HG03442 (cell line): ENCODE measurements around the gene PCP2.
A peak's percentile ranks its signal among the peaks of the same experiment; 100 is the strongest.

ENCODE experiments used
- ATAC-seq: cut with Tn5 transposase; IDR thresholded peaks from one replicate; pipeline ENCODE4 v1.9.1; 2021; ENCODE audit warnings: mild to moderate bottlenecking, moderate library complexity; ENCODE audit not compliant: unreplicated experiment

Gene PCP2

DNA sequence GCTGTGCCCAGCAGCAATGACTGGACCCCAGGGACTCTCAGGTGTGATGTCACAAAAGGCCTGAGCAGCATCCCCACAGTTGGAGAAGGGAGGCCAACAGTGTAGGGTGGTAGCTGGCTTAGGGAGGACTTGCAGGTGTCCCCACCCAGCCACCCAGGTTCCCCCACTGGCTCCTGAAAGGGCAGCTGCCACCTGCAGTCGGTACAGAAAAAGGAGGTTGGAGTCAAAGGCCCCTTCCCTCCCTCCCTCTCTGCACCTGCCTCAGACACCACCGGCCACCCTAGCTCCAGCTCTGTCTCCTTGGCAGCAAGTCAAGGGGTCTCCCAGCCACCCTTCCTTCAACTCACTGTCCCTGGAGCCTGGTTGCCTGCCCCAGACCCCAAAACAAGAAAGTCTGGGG is at the start of gene PCP2:
Gene PCP2, minus strand, starts transcription at position 22 of the 400 bp plus-strand sequence. CDS start 262 bp downstream, outside the sequence.
- ATAC-seq: no peak

DNA sequence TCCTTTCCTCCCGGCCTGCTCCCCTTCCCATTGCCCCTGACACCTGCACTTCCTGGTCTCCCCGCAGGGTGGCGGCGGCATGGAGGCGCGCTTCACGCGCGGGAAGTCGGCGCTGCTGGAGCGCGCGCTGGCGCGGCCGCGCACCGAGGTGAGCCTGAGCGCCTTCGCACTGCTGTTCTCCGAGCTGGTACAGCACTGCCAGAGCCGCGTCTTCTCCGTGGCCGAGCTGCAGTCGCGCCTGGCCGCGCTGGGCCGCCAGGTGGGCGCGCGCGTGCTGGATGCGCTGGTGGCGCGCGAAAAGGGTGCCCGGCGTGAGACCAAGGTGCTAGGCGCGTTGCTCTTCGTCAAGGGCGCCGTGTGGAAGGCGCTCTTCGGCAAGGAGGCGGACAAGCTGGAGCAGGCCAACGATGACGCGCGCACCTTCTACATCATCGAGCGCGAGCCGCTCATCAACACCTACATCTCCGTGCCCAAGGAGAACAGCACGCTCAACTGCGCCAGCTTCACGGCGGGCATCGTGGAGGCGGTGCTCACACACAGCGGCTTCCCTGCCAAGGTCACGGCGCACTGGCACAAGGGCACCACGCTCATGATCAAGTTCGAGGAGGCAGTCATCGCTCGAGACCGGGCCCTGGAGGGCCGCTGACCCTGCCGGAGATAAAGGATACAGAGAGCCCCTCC is 48.8 kb upstream of the PCP2 start:
- no peak for ATAC-seq

DNA sequence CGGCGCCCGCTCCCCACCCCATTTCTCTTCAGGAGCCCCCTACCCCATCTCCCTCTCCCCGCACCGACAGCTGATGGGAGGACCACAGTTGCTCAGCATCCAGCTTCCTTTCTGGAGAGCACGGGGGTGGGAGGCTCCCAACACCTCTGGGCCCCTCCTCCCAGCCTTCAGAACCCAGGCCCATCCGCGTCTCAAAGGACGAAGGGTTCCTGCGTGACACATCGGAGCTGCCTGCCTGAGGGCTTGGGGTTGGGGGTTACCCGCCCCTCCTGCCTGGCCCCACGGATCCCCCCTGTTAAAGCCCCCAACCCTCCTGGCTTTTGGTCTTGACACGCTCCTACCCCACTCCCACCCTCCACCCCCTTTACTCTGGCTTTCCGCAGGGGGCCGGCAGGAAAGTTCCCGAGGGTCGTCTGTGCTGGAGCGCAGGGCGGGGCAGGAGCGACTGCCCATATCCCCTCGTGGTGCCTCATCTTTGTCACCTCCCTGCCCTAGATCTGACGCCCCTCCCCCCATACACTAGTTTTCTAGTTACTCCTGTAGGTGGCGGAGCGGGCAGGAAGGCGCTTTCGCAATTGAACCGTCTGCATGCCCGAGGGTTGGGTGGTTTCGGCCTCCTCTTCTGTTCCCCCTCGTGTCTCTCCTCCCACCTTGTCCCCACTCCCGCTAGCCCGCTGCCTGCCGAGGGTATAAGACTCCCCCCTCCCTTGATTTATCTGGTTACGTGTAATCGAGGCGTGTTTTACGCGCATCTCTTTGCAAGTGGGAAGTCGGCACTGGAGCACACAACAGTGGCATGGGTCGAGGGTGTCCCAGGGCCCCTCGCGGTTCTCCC is 48.0 kb upstream of the PCP2 start:
- ATAC-seq: no peak

DNA sequence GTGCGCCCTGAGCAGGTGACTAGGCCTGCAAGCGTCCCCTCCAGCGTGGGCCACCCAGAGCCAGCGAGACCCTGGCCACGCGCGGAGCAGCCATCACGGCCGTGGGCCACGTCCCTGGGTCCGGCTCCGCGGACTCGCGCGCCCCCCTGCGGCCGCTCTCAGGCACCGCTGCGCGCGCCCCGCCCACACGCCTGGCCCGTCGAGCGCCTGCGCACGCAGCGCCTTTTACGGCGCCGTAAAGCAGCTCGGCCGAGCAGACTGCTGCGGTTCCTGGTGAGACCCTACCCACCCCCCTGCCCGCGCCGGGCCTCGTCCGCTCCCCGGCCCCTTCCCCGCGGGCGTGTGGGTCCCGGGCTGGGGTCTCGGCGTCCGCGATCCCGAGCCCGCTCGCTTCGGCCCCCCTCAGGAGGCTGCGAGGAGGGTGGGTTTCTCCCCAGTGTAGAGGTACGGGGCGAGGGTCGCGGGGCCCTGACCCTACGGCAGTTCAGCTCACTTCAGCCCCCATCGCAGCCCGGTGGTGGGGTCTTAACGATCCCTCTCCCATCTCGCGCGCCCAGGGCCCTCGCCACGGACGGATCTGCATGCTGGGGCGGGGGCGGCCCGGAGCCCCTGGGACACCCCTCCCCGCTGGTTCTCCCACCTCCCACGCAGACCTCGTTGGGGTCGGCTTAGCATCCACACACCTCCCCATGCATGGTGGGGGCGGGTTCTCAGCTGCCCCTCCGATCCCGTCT is 47.3 kb upstream of the PCP2 start, which contains the start of gene TRAPPC5:
Gene TRAPPC5, plus strand, starts transcription at position 228 of the 734 bp plus-strand sequence. CDS start 1,421 bp downstream, outside the sequence.
- ATAC-seq: peak; percentile 67

DNA sequence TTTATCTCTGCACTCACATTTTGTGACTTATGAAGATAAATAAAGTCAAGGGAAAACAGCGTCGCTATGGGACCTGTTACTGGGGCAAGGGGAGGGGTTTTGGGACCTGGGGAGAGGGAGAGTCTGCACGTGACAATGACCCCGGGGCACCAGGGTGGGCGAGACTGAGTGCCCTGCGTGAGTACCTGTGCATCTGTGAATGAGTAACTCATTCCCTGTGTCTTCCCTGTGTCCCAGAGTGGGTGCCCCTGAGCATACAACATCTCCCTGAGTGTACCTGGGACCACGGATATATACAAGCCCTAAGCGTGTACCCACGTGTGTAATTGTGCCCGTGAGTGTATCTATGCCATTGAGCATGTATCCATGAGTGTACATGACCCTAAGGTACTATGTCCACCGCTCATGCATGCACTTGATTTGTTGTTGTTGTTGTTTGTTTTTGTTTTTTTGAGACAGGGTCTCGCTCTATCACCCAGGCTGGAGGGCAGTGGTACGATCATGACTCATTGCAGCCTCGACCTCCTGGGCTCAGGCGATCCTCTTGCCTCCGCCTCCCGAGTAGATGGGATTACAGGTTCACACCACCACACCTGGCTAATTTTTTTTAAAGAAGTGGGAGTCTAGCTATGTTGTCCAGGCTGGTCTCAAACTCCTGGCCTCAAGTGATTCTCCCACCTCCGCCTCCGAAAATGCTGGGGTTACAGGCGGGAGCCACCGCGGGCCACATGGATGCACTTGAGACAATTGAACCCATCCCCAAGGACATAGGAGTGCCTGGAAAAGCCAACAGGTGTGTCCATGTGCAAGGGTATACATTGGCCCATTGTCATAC is 46.5 kb upstream of the PCP2 start:
- no peak for ATAC-seq

DNA sequence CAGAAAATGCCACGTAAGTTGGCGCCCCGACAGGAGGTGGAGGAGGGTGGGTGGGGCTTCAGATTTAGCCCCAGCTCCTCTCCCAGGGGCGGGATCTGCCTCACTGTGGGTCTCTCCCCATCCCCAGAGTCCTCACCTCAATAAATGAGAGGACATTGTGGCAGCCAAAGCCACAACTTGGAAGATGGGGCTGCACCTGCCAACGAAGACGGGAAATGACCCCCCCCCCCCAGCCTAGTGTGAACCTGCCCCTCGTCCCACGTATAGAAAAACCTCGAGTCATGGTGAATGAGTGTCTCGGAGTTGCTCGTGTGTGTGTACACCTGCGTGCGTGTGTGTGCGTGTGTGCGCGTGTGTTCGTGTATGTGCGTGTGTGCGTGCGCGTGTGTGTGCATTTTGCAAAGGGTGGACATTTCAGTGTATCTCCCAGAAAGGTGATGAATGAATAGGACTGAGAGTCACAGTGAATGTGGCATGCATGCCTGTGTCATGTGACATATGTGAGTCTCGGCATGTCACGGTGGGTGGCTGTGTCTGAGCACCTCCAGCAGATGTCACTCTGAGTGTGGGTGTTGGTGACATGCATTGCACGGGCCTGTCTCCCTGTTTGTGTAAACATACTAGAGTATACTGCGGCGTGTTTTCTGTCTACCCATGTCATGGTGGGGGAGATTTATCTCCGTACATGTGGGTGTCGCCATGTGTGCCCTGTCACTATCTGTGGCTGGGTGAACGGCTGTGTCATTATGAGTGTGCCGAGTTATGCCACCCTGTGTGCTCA is 45.6 kb upstream of the PCP2 start:
- no peak for ATAC-seq

DNA sequence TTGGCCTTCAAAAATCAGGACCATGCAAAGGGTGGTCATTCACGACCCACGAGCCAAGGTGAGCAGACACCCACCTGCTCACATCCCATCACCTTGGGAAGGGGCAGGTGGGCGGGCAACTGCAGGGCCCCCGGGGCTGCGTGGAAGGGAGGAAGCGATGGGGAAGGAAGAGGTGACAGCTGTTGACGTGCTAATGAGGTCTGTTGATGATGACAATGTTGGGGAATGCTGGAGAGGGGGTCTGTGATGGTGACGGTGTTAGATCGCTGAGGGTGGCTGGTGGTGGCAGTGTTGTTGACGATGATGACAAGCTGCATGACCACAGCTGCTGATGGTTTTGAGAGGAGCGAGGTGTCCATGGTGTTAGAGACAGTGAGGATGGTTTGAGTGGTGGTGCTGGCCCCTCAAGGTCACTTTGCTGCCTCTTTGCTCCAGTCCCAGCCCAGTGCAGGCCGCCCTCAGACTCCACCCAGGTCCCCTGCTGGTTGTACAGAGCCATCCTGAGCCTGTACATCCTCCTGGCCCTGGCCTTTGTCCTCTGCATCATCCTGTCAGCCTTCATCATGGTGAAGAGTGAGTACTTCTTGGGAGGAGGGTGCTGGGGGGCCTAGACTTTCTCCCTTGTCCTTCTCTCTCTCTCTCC is 44.3 kb upstream of the PCP2 start:
- no peak for ATAC-seq

DNA sequence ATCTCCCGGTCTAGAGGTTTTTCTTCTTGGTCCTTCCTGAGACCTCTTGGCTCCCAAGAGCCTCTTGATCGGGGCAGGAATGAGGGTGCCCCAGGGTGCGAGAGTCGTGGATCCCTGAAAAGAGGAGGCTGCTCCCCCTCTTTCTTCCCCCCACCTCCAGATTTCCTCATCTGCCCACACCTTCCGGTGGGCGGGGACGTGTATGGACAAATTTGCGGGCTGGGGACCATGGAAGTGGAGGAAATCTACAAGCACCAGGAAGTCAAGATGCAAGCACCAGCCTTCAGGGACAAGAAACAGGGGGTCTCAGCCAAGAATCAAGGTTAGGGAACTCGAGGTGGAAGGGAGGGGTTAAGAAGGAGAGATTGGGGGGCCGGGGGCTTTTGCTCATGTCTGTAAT is 43.3 kb upstream of the PCP2 start, which contains the start of gene MCEMP1:
Gene MCEMP1, plus strand, starts transcription at position 237 of the 400 bp plus-strand sequence. Its CDS starts 31 bp downstream, at position 268.
- ATAC-seq: no peak

DNA sequence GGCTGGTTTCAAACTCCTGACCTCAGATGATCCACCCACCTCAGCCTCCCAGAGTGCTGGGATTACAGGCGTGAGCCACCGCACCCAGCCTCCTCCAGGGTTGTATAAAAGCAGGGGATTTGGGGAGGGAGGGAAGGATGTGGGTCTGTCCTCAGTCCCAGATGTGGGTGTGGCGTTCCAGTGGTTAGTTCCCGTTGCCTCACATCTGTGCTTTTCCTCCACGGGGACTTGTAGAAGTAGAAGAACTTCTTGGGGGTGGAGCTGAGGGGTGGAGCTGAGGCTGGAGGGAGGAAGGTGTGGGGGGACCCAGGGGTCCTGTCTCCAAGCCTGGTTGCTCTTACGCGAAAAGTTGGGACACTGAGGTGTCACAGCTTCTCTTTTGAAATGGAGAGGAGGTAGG is 42.9 kb upstream of the PCP2 start:
- ATAC-seq: no peak

DNA sequence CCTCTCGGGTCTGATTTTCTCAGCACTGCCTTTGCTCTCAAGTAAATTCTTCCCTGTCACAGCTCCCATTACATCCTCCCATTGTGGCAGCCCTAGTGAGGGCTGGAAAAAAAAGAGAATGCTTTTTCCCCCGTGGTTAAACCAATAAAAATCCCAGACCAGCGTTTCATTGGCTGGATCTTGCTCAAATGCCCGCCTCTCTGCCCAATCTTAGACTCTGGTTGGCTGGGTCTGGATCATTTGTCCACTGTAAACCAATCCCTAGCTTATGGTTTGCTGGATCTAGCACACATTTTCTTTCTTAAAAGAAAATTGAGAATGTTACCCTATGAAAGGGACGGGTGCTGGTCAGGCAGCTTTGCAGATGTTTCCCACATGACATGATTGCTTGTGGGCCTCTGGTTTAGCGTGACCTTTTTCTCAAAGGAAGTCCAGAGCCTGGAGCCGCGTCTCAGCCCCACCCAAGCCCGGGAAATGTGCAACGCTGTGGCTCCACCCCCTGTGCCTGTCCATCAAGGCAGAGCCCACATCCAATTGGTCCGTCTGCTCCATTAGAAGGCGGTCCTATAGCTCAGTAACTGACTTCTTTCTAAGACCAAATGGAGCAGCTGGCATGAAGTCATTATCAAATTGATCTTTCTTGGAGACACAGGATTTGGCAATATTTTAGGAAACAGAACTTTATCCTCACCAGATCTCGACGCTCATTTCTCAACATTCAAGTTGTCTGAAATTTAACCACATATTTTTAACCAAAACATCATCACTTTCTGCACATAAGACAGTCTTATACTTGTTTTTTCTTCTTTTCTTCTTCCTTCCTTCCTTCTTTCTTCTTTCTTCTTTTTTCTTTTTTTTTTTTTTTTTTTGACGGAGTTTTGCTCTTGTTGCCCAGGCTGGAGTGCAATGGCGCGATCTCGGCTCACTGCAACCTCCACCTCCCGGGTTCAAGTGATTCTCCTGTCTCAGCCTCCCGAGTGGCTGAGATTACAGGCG is 40.8 kb upstream of the PCP2 start:
- ATAC-seq: no peak

DNA sequence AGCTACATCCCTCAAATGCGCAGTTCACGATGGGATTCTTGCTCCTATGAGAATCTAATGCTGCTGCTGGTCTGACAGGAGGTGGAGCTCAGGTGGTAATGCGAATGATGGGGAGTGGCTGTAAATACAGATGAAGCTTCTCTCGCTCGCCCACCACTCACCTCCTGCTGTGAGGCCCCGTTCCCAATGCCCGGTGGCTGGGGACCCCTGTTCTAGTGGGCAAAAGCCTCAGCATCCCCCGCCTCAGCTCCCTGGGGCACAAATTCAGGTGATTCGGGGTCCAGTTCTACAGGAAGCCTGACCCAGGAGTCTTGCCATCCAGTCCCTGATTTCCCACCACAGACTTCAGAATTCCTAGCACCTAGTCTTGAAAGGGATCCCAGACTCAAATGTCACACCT is 39.0 kb upstream of the PCP2 start:
- no peak for ATAC-seq

DNA sequence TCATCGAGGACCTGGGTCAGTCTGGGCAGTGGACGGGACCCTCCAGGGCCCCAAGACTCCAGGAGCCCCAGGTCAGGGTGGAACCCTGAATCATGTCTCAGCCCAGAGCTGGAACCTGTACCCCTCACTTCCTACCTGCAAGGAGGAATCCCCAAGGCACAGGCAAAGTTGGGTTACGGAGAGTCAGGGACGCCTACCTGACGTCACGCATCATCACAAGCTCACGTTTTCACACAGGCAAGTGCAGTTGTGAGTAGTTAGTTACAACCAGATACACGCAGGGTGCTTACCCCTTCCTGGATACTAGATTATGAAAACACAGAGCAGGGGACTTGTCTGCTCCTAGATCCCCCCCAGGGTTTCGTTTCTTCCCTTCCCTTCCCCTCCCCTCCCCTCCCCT is 37.3 kb upstream of the PCP2 start:
- no peak for ATAC-seq

DNA sequence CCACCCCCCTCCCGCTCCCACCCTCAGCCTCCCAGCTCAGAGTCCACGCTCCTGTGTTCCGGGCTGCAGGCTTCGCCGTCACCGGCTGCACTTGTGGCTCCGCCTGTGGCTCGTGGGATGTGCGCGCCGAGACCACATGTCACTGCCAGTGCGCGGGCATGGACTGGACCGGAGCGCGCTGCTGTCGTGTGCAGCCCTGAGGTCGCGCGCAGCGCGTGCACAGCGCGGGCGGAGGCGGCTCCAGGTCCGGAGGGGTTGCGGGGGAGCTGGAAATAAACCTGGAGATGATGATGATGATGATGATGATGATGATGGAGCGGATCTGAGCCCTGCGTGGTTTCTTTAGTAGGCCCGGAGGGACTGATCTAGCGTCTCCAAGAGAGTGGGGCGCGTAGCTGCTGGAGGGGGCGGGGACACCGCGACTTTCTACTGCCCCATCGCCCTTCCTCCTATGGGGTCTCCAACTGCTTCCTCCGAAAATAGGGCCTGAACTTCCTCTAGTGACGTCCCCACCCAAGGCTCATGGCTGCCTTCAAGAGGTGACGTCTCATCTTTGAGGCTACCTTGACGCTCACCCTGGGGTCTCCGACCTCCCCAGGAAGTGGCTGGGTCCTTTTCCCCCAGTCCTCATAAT is 36.7 kb upstream of the PCP2 start:
- no peak for ATAC-seq

DNA sequence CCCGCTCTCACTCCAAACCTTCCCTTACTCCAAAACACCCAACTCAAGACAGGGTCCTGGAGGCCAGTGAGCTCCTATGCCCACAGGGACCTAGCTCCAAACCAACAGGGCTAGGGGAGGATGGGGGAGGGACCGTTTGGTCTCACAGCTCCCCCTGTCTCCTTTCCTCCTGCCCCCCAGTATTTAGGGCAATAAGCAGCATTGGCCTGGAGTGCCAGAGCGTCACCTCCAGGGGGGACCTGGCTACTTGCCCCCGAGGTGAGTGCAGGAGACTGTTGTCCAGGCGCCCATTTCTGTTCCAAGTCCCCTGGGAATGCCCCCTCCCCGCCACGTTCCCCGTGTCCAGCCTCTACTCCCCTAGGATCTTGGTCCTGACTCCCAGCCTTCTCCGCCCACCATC is 36.1 kb upstream of the PCP2 start:
- ATAC-seq: no peak

DNA sequence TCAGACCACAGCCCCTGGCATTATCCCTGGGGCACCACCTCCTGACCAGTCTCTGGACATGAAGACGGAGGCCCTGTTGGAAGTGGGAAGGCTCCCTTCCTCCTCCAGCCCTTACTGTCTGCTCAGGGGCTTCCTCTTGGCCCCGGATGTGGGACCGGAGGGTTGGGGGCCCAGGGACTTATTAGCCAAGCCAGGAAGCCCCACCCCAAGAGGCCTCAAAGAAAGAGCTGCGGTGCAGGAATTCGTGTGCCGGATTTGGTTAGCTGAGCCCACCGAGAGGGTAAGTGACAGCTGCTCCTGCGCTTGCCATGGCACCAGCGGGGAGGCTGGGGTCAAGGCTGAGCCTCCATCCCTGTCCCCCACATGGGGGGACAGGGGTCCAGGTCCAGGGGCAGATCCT is 35.3 kb upstream of the PCP2 start, which contains the start of gene RETN:
Gene RETN, plus strand, starts transcription at position 208 of the 400 bp plus-strand sequence. CDS start 278 bp downstream, outside the sequence.
- no peak for ATAC-seq

DNA sequence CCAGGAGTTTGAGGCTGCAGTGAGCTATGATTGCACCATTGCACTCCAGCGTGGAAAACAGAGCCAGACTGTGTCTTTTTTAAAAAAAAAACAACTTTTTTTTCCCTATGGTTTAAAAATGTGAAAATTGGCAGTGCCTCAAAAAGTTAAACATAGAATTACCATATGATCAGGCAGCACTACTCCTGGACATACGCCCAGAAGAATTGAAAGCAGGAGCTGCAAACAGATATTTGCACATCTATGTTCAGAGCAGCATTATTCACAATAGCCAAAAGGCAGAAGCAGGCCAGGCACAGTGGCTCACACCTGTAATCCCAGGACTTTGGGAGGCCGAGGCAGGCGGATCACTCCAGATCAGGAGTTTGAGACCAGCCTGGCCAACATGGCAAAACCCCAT is 31.6 kb upstream of the PCP2 start:
- ATAC-seq: no peak

DNA sequence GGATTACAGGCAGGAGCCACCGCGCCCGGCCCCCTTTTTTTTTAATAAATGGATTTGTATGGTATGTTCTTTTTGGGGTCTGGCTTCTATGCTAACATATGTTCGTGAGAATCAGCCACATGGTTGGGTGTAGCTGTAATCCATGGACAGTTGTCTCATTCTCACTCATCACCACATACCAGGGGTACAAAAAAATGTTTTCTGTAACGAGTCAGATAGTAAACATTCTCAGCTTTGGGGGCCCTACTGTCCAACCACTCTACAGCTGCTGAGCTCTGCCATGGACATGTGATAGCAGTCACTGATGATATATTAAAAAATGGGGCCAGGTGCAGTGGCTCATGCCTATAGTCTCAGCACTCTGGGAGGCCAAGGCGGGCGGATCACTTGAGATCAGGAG is 30.2 kb upstream of the PCP2 start:
- no peak for ATAC-seq
